ENCODE data around the gene PBRM1. TPM values are rescaled to one million over a fixed set of nuclear protein-coding genes. Genes with fewer than 3 reads are reported as not detected.
A peak's percentile ranks its signal among the peaks of the same experiment; 100 is the strongest.

PBRM1 gene
- total and polyA plus RNA-seq, 2 donors (not counting 1 experiment from before 2014, with no cell fraction given) = 16.8 to 85.9 TPM

DNA sequence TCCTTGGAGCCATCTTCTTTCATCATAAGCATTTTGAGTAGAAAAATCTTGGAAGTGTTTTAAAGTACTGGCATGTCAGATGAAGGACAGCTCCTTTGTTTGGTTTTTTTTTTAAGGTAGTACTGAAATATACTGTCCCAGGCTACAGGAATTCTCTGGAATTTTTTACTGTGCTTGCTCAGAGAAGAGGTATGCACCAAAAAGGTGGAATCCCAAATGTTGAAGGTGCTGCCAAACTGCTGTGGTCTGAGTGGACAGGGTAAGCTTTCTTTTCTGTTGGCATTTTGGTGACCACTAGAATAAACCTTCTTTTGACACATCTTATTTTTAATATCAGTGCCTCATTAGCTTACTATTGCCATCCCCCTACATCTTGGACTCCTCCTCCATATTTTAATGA is 7.4 kb upstream of the PBRM1 start:
- H3K4me2 ChIP-seq (replicated peaks; ENCODE audit: low read depth, low read length, poor library complexity, severe bottlenecking) = no peak overlapping the region
- no peak overlapping the region for H2AFZ ChIP-seq (ENCODE audit: insufficient read depth, low read depth, low read length, poor library complexity, severe bottlenecking)
- CTCF ChIA-PET = interaction anchor here (0.6 kb wide), 1 partner anchor 281 kb away, joined by 3 read pairs; no protein-coding TSS in a partner anchor
- DNase-seq = no peak
- H3K4me1 ChIP-seq (ENCODE audit: control insufficient read depth in 2 of 2, insufficient read depth in 2 of 2, low read length in 2 of 2) = peaks cover 0 to 10% of the 10 kb centered on the region in 2 donors
- Mint-ChIP-seq H3K4me3 (no peak overlapping the region), H3K4me1 (peaks cover 9% of the 10 kb centered on the region), H3K27ac (no peak overlapping the region), H3K9me3 (ENCODE audit: insufficient read depth) (no peaks in the 10 kb centered on the region), H3K27me3 (no peaks in the 10 kb centered on the region)
- peaks cover under 1% of the 10 kb centered on the region for H3K79me2 ChIP-seq (ENCODE audit: control insufficient read depth, insufficient read depth, low read length)
- no peak overlapping the region for H3K27ac ChIP-seq (ENCODE audit: low read length in 2 of 2)
- intact Hi-C loops (cut with micrococcal nuclease) = no loop called here
- TF ChIP-seq, protein P1, sequence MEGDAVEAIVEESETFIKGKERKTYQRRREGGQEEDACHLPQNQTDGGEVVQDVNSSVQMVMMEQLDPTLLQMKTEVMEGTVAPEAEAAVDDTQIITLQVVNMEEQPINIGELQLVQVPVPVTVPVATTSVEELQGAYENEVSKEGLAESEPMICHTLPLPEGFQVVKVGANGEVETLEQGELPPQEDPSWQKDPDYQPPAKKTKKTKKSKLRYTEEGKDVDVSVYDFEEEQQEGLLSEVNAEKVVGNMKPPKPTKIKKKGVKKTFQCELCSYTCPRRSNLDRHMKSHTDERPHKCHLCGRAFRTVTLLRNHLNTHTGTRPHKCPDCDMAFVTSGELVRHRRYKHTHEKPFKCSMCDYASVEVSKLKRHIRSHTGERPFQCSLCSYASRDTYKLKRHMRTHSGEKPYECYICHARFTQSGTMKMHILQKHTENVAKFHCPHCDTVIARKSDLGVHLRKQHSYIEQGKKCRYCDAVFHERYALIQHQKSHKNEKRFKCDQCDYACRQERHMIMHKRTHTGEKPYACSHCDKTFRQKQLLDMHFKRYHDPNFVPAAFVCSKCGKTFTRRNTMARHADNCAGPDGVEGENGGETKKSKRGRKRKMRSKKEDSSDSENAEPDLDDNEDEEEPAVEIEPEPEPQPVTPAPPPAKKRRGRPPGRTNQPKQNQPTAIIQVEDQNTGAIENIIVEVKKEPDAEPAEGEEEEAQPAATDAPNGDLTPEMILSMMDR (IDR thresholded peaks at IDR 0.05) = no peak
- no peak for TF ChIP-seq EZH2 (IDR thresholded peaks at IDR 0.05; ENCODE audit: borderline replicate concordance, insufficient read depth, low read depth, low read length, poor library complexity, severe bottlenecking)
- peaks cover 9 to 91% of the 10 kb centered on the region in 2 experiments for H3K36me3 ChIP-seq (replicated peaks in 1 of 2; ENCODE audit: control extremely low read depth in 1 of 2, control insufficient read depth in 1 of 2, extremely low read depth in 1 of 2, insufficient read depth in 2 of 2, low read length in 1 of 2)
- no peak for ATAC-seq (ENCODE audit: low read depth)
- H3K9ac ChIP-seq (ENCODE audit: low read length) = no peak overlapping the region
- POLR2A ChIA-PET = no interaction called here
- H3K27me3 ChIP-seq (replicated peaks in 1 of 4; ENCODE audit: control extremely low read depth in 1 of 4, control insufficient read depth in 3 of 4, insufficient read depth in 4 of 4, low read length in 3 of 4) = no peaks in the 10 kb centered on the region
- H4K20me1 ChIP-seq (ENCODE audit: control insufficient read depth, insufficient read depth, low read length, poor library complexity, severe bottlenecking) = peaks cover 8% of the 10 kb centered on the region
- no peaks in the 10 kb centered on the region for H3K9me3 ChIP-seq (ENCODE audit: control extremely low read depth in 1 of 3, control insufficient read depth in 2 of 3, insufficient read depth in 1 of 3, low read length in 2 of 3)
- H3K4me3 ChIP-seq (ENCODE audit: control extremely low read depth in 1 of 5, extremely low read depth in 1 of 5, insufficient read depth in 1 of 5, low read depth in 2 of 5, low read length in 4 of 5) = no peak overlapping the region

DNA sequence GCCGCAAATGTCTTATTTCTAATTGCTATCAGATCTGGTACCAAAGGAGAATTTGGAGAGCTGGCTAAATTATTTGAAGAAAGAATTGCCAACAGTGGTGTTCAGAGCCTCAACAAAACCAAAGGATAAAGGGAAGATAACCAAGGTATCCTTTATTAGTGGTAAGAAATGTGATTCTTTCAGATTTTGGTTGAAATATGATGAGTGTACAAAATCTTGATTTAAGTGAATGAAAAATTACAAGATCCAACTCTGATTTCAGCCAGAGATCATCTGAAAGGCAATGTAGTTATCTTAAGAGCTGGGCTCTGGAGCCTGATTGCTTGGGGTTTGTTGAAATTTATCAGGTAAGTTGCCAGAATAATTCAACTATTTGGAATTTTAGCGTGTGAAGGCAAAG is 4.8 kb upstream of the PBRM1 start:
- H3K27me3 Mint-ChIP-seq = no peaks in the 10 kb centered on the region
- Histone ChIP-seq H3K36me3 (replicated peaks in 1 of 2; ENCODE audit: control extremely low read depth in 1 of 2, control insufficient read depth in 1 of 2, extremely low read depth in 1 of 2, insufficient read depth in 2 of 2, low read length in 1 of 2) (peaks cover 6 to 79% of the 10 kb centered on the region in 2 experiments), H4K20me1 (ENCODE audit: control insufficient read depth, insufficient read depth, low read length, poor library complexity, severe bottlenecking) (peaks cover 25% of the 10 kb centered on the region), H3K27ac (ENCODE audit: low read length in 2 of 2) (peak overlapping the region in 1 of 2 donors; percentile 20), H3K4me2 (replicated peaks; ENCODE audit: low read depth, low read length, poor library complexity, severe bottlenecking) (no peak overlapping the region), H2AFZ (ENCODE audit: insufficient read depth, low read depth, low read length, poor library complexity, severe bottlenecking) (no peak overlapping the region), H3K9me3 (ENCODE audit: control extremely low read depth in 1 of 3, control insufficient read depth in 2 of 3, insufficient read depth in 1 of 3, low read length in 2 of 3) (no peaks in the 10 kb centered on the region), H3K9ac (ENCODE audit: low read length) (no peak overlapping the region), H3K27me3 (replicated peaks in 1 of 4; ENCODE audit: control extremely low read depth in 1 of 4, control insufficient read depth in 3 of 4, insufficient read depth in 4 of 4, low read length in 3 of 4) (no peaks in the 10 kb centered on the region), H3K79me2 (ENCODE audit: control insufficient read depth, insufficient read depth, low read length) (peaks cover 22% of the 10 kb centered on the region), H3K4me3 (ENCODE audit: control extremely low read depth in 1 of 5, extremely low read depth in 1 of 5, insufficient read depth in 1 of 5, low read depth in 2 of 5, low read length in 4 of 5) (no peak overlapping the region), H3K4me1 (ENCODE audit: control insufficient read depth in 2 of 2, insufficient read depth in 2 of 2, low read length in 2 of 2) (peaks cover 10 to 11% of the 10 kb centered on the region in 2 donors)
- CTCF ChIA-PET = no interaction called here
- POLR2A ChIA-PET = no interaction called here
- ATAC-seq (ENCODE audit: low read depth) (no peak), DNase-seq (no peak)
- TF ChIP-seq, protein P1 (IDR thresholded peaks at IDR 0.05) = no peak
- TF ChIP-seq EZH2 (IDR thresholded peaks at IDR 0.05; ENCODE audit: borderline replicate concordance, insufficient read depth, low read depth, low read length, poor library complexity, severe bottlenecking) = no peak
- H3K9me3 Mint-ChIP-seq (ENCODE audit: insufficient read depth) = no peaks in the 10 kb centered on the region
- H3K4me3 Mint-ChIP-seq = no peak overlapping the region
- no peak overlapping the region for H3K27ac Mint-ChIP-seq
- H3K4me1 Mint-ChIP-seq = peaks cover 15% of the 10 kb centered on the region
- intact Hi-C loops (cut with micrococcal nuclease) = no loop called here
- WGBS (ENCODE audit: insufficient coverage) = 91% methylated on average over 2 of the region's 2 CpGs
